ENCODE results near the gene DSCAML1.

The DSCAML1 gene

DNA sequence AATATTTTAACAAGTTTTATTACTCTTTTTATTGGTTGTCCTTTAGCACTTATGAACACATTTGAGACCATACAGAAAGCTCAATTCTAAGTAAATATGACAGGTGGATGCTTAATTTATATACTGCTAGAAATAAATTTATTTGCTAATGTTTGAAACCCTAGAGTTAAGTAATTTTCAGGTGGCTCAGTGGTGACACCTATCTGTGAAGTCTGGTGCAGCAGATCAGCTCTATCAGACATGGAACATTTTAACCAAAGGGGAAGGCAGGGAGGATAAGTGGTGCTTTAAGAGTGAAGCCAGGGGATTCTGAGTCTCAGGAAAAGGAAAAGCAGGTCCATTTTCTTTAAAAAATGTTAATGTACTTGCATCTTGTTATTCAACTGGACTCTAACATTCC lies 175.8 kb downstream of the DSCAML1 start:
- no peak overlapping the region for H3K27ac Mint-ChIP-seq
- no peaks in the 10 kb centered on the region for H3K27me3 Mint-ChIP-seq (ENCODE audit: low read depth)
- no peaks in the 10 kb centered on the region for H3K4me1 Mint-ChIP-seq (ENCODE audit: low read depth)
- H3K4me3 Mint-ChIP-seq = no peak overlapping the region
- peaks cover 8% of the 10 kb centered on the region for H3K9me3 Mint-ChIP-seq
- DNase-seq (ENCODE audit: low spot score) = no peak
- peaks cover 1% of the 10 kb centered on the region for H3K36me3 Mint-ChIP-seq (ENCODE audit: low read depth)

DNA sequence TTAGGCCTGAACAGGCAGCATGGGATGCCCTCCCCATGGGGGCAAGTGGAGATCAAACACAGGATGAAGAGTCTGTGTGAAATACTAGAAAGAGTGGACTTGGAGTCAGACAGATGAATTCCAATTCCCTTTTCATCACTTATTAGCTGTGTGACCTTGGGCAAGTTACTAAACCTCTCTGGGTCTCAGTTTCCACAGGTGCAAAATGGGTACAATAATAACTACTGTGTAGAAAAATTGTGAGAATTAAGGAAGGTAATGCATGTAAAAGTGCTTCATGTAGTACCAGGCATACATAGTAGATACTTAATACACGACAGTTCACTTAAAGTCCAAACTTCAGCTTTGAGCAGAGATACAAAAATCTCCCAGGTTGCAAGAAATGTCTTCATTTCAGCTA lies 176.4 kb downstream of the DSCAML1 start:
- H3K4me1 Mint-ChIP-seq (ENCODE audit: low read depth) = no peaks in the 10 kb centered on the region
- no peak for DNase-seq (ENCODE audit: low spot score)
- peaks cover 1% of the 10 kb centered on the region for H3K36me3 Mint-ChIP-seq (ENCODE audit: low read depth)
- H3K27me3 Mint-ChIP-seq (ENCODE audit: low read depth) = no peaks in the 10 kb centered on the region
- H3K4me3 Mint-ChIP-seq = no peak overlapping the region
- peaks cover 8% of the 10 kb centered on the region for H3K9me3 Mint-ChIP-seq
- H3K27ac Mint-ChIP-seq = no peak overlapping the region

DNA sequence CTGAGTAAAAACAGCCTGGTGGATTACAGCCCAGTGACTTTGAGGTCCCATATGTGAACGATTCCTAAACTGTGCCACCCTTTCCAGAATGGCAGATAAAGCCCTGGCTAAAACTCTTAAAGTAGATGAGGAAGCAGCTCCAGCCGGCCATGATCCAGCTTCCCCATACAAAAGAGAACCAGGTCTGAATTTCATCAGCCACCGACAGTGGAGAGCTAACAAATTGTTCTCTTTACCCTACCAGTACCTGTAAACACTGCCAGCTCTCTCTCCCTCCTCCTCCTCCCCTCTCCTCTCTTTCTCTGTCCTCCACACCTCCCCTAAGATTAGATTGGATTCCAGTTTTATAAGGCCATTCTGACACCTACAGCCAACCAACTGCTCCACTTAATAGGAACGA lies 176.9 kb downstream of the DSCAML1 start:
- peaks cover 1% of the 10 kb centered on the region for H3K36me3 Mint-ChIP-seq (ENCODE audit: low read depth)

DNA sequence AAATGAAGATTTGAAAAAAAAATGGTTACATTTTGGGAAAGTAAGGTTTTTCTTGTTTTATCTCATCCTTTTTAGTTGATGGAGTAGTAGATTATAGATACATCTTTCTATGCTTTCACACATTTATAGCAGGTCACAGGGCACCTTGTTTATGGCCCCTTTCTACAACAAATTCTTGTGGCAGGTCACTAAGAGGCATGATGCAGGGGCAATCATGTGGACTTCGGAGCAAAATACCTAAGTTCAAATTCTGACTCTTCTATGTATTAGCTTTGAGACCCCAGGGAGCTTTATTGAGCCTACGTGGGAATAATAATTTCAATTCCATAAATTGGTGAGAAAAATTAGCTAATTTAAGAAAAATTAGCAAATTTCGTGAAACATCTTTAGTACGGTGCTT lies 177.4 kb downstream of the DSCAML1 start:
- Mint-ChIP-seq H3K27ac (no peak overlapping the region), H3K4me1 (ENCODE audit: low read depth) (no peaks in the 10 kb centered on the region), H3K4me3 (no peak overlapping the region), H3K36me3 (ENCODE audit: low read depth) (peaks cover 1% of the 10 kb centered on the region), H3K27me3 (ENCODE audit: low read depth) (no peaks in the 10 kb centered on the region), H3K9me3 (peaks cover 8% of the 10 kb centered on the region)
- no peak for DNase-seq (ENCODE audit: low spot score)

More for the DNA sequence above, 176.9 kb downstream of the DSCAML1 start:
- H3K4me3 Mint-ChIP-seq = no peak overlapping the region
- H3K9me3 Mint-ChIP-seq = peaks cover 8% of the 10 kb centered on the region
- H3K4me1 Mint-ChIP-seq (ENCODE audit: low read depth) = no peaks in the 10 kb centered on the region
- H3K27me3 Mint-ChIP-seq (ENCODE audit: low read depth) = no peaks in the 10 kb centered on the region
- no peak for DNase-seq (ENCODE audit: low spot score)
- H3K27ac Mint-ChIP-seq = no peak overlapping the region

DNA sequence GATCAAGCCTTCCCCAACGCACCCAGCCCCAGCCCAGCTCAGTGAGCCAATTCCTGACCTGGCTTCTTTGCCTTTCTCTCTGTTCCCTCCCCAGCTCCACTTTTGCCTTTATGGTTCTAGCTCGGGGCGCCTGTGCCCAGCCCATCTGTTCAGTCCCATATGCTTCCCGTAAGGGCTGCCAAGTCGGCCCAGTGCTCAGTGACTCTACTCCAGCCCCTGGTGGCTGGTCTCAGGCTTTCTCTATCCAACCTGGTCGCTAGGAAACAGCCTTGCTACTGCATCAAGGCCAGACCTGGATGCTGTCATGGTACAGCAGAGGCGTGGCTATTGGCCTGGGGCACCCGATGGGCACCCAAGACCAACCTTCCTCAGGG lies 178.0 kb downstream of the DSCAML1 start:
- no peaks in the 10 kb centered on the region for H3K4me1 Mint-ChIP-seq (ENCODE audit: low read depth)
- peaks cover 3% of the 10 kb centered on the region for H3K27me3 Mint-ChIP-seq (ENCODE audit: low read depth)

DNA sequence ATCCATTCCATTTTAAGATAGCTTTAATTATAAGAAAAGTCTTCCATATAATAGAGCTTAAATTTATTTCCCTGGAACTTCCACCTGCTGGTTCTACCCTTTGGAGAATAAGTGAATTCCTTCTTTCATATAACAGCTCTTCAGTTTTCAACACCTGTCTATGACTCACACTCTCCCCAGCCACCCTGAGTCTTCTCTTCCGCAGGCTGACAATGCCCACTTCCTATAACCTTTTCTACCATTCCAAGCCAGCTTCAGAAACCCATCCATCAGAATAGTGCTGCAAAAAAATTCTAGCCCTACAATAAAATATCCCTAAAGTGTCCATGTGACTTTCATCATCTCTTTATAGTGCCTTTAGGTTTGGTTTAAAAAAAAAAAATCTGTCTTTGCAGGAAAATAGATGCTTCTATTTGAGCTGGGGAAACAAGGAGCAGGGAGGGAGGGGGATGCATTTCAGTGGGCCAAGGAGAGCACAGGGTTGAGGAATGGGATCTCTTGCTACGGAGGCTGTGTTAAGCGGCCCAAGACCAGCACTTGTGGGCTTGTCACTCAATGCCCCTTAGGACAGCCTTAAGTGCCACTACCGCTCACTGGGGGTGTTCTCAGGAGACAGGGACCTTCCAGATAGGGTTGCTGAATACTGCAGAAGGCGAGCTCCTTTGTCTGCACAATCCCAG lies 178.6 kb downstream of the DSCAML1 start:
- H3K4me1 Mint-ChIP-seq (ENCODE audit: low read depth) = no peaks in the 10 kb centered on the region
- no peak overlapping the region for H3K27ac Mint-ChIP-seq

More for the DNA sequence above, 178.0 kb downstream of the DSCAML1 start:
- H3K4me3 Mint-ChIP-seq = no peak overlapping the region
- no peak for DNase-seq (ENCODE audit: low spot score)
- no peak overlapping the region for H3K27ac Mint-ChIP-seq
- peaks cover 1% of the 10 kb centered on the region for H3K36me3 Mint-ChIP-seq (ENCODE audit: low read depth)
- peaks cover 8% of the 10 kb centered on the region for H3K9me3 Mint-ChIP-seq

DNA sequence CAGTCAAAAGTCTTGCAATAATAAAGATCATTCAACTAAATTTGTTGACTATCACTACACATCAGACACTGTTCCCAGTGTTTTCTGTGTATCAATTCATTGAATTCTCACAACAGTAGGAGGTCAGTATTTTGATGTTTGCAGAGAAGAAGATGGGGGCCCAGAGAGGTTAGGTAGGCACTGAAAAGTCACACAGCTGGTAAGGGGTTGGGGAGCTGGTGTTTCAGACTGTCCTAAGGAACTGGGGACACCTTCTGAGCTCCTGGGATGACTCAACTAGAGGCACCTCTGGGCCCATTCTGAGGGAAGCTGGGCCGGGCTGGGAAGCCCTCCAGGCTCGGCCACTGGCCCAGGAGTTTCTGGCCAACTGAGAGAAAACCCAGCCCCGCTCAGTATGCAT lies 180.0 kb downstream of the DSCAML1 start:
- H3K36me3 Mint-ChIP-seq (ENCODE audit: low read depth) = peaks cover 1% of the 10 kb centered on the region
- no peak for DNase-seq (ENCODE audit: low spot score)
- peaks cover 5% of the 10 kb centered on the region for H3K27me3 Mint-ChIP-seq (ENCODE audit: low read depth)
- H3K4me3 Mint-ChIP-seq = no peak overlapping the region
- H3K4me1 Mint-ChIP-seq (ENCODE audit: low read depth) = no peaks in the 10 kb centered on the region
- H3K9me3 Mint-ChIP-seq = peaks cover 8% of the 10 kb centered on the region
- no peak overlapping the region for H3K27ac Mint-ChIP-seq

More for the DNA sequence above, 178.6 kb downstream of the DSCAML1 start:
- DNase-seq (ENCODE audit: low spot score) = no peak
- Mint-ChIP-seq H3K9me3 (peaks cover 8% of the 10 kb centered on the region), H3K27me3 (ENCODE audit: low read depth) (peaks cover 3% of the 10 kb centered on the region), H3K4me3 (no peak overlapping the region), H3K36me3 (ENCODE audit: low read depth) (peaks cover 1% of the 10 kb centered on the region)

DNA sequence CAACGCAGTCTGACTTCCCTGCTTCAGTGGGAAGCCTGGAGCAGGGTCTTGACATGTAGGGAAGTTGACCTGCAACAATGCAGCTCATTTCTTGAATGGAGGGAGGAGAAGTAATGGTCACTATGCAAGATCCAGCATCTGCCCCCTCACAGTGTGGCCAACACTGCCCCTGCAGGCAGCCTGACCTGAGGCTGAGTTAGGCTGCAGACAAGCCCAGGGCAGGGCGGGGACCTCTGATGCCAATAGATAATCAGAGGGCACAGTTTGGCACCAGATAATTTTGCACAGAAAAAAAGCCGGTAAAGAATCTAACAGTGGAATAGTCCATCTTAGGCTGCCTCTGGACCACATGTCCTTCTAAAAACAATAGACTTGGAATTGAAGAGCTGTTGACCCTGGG lies 182.3 kb downstream of the DSCAML1 start:
- Mint-ChIP-seq H3K9me3 (no peaks in the 10 kb centered on the region), H3K36me3 (ENCODE audit: low read depth) (no peaks in the 10 kb centered on the region), H3K27ac (no peak overlapping the region), H3K27me3 (ENCODE audit: low read depth) (peaks cover 5% of the 10 kb centered on the region), H3K4me1 (ENCODE audit: low read depth) (peaks cover 4% of the 10 kb centered on the region), H3K4me3 (no peak overlapping the region)
- DNase-seq (ENCODE audit: low spot score) = no peak

DNA sequence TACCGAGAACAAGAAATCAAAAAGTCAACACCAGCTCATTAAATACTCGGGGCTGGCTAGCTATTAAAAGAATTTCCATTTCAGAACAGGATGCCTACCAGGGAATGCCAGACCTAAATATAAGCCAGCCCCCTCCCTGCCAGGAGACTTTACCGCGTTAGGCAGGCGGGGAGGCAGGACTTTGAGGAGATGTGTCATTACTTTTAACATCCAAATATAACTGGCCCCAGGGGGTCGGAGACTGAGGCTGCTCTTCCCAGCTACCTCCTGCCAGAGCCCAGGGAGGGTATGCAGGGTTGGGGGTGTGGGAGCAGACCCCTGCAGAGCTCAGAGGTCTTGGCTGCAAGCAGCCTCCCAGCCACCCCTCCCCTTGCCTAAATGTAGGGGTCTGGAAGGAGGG lies 183.5 kb downstream of the DSCAML1 start:
- peaks cover 5% of the 10 kb centered on the region for H3K27me3 Mint-ChIP-seq (ENCODE audit: low read depth)
- no peak for DNase-seq (ENCODE audit: low spot score)
- no peaks in the 10 kb centered on the region for H3K36me3 Mint-ChIP-seq (ENCODE audit: low read depth)
- H3K27ac Mint-ChIP-seq = no peak overlapping the region
- peaks cover 5% of the 10 kb centered on the region for H3K4me1 Mint-ChIP-seq (ENCODE audit: low read depth)
- H3K4me3 Mint-ChIP-seq = no peak overlapping the region
- no peaks in the 10 kb centered on the region for H3K9me3 Mint-ChIP-seq

DNA sequence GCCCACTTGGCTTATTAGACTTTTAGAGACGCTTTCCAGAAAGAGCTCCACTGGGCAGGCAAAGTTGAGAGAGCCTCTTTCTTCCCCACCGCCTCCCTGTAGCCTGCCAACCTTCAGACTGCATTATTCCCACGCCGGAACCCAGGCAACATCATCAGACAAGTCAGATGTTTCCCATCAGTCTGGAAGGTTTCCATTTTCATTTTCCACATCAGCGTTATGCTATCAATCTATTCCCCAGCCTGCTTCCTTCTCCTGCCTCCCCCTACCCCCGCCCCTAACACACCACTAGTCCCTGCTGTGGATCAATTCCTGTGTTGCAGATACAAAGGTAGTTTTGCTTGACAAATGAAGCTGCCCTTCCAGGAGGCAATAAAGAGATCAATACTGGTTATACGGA lies 184.8 kb downstream of the DSCAML1 start:
- H3K4me3 Mint-ChIP-seq = no peak overlapping the region
- no peaks in the 10 kb centered on the region for H3K36me3 Mint-ChIP-seq (ENCODE audit: low read depth)
- peaks cover 5% of the 10 kb centered on the region for H3K27me3 Mint-ChIP-seq (ENCODE audit: low read depth)
- H3K27ac Mint-ChIP-seq = no peak overlapping the region
- H3K4me1 Mint-ChIP-seq (ENCODE audit: low read depth) = peaks cover 7% of the 10 kb centered on the region
- H3K9me3 Mint-ChIP-seq = no peaks in the 10 kb centered on the region
- no peak for DNase-seq (ENCODE audit: low spot score)

DNA sequence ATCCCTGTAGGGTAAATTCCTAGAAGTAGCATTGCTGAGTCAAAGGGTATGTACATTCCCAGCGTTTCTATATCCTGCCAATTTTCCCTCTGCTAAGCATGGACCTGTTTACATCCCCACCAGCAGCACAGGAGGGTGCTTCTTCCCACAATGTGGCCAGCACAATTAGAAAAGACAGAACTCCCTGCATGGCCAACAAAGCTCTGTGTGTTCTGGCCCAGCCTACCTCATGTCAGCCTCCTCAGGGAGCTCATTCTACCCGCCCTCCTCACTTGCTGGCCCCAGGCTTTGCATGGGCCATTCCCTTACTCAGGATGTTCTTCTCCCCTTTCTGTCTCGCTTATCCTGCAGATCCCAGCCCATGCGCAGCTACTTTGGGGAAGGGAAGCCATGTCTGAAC lies 186.1 kb downstream of the DSCAML1 start:
- DNase-seq (ENCODE audit: low spot score) = no peak
- Mint-ChIP-seq H3K27me3 (ENCODE audit: low read depth) (peaks cover 5% of the 10 kb centered on the region), H3K4me3 (no peak overlapping the region), H3K36me3 (ENCODE audit: low read depth) (no peaks in the 10 kb centered on the region), H3K9me3 (no peaks in the 10 kb centered on the region), H3K4me1 (ENCODE audit: low read depth) (peaks cover 15% of the 10 kb centered on the region), H3K27ac (no peak overlapping the region)

DNA sequence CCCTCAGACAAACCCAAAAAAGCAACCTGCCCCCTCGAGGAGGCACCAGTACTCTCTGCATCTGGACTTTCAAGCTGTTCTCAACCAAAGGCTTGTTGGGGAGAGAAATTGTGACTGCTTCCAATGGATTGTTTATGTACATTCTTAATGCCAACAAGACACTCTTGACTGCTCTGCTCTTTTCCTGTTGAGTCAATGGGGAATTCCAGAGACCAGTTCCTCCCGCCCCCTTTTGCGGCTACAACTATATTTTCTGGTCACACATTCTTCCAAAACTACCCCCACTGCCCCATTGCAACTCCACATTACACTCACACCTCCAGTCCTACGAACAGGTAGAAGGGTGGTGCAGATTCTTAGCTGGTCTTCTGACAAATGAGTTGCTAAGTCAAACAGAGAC lies 187.0 kb downstream of the DSCAML1 start:
- peak; percentile 21 for DNase-seq (ENCODE audit: low spot score)
- Mint-ChIP-seq H3K36me3 (ENCODE audit: low read depth) (no peaks in the 10 kb centered on the region), H3K4me1 (ENCODE audit: low read depth) (peaks cover 15% of the 10 kb centered on the region), H3K27me3 (ENCODE audit: low read depth) (peaks cover 5% of the 10 kb centered on the region), H3K27ac (no peak overlapping the region), H3K9me3 (no peaks in the 10 kb centered on the region), H3K4me3 (no peak overlapping the region)

DNA sequence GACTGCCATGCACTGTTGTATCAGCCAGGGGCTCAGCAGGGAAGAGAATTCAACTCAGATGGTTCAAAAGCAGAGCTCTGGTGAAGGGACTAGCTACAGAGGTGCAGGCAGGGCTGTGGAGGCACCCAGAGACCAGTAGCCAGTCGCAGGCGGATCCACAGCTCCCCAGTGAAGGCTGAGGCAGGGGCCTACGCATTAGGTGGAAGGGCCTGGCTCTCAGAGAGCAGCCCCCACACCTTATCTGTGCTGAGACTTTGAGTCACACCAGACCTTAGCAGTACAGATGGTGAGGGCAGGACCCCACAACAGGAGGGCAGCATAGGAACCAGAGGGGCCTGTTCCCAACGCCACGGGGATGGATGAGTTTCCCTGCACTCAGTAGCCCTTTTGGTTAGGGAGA lies 189.6 kb downstream of the DSCAML1 start:
- DNase-seq (ENCODE audit: low spot score) = no peak
- Mint-ChIP-seq H3K36me3 (ENCODE audit: low read depth) (no peaks in the 10 kb centered on the region), H3K9me3 (no peaks in the 10 kb centered on the region), H3K4me1 (ENCODE audit: low read depth) (peaks cover 15% of the 10 kb centered on the region), H3K27me3 (ENCODE audit: low read depth) (peaks cover 4% of the 10 kb centered on the region), H3K4me3 (no peak overlapping the region), H3K27ac (no peak overlapping the region)

DNA sequence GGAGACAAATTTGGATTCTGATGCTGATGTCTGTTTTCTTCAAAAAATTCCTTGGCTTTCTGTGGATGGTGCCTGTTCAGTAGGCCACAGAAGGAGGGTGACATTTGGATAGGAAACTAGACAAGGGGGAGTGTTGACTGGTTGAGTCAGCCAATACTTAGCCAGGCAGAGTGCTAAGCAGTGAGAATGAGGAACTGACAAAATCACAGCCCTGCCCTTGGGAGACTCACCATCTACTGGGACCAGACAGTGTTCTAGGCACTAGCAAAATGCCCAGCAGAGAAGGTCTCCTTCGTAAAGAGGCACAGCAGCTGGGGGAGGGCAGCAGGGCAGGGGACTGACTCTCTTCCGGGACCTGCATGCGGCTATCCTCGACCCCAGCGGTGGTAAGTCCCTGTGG lies 190.2 kb downstream of the DSCAML1 start:
- Mint-ChIP-seq H3K27me3 (ENCODE audit: low read depth) (peaks cover 6% of the 10 kb centered on the region), H3K4me3 (no peak overlapping the region), H3K4me1 (ENCODE audit: low read depth) (peaks cover 15% of the 10 kb centered on the region), H3K27ac (no peak overlapping the region), H3K9me3 (no peaks in the 10 kb centered on the region), H3K36me3 (ENCODE audit: low read depth) (no peaks in the 10 kb centered on the region)
- DNase-seq (ENCODE audit: low spot score) = no peak

DNA sequence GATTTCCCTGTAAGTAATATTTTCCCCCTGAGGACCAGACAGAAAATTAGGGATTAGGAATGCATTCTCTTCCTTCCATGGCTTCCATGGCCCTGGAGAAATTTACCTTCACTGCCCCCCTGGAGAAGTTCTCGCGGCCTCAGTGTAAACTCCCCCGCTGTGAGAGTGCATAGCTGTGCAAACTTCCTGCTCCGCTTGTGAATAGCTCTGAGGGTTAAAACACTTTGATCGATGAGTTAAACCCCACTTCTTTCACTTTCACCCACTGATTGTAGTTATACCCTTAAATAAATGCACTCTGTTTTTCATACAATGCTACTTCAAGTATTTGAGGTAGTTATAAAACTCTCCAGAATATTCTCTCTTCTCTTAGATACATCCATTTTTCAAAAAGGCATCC lies 190.8 kb downstream of the DSCAML1 start:
- no peaks in the 10 kb centered on the region for H3K36me3 Mint-ChIP-seq (ENCODE audit: low read depth)
- peak; percentile 12 for DNase-seq (ENCODE audit: low spot score)
- H3K27ac Mint-ChIP-seq = no peak overlapping the region
- H3K4me1 Mint-ChIP-seq (ENCODE audit: low read depth) = peaks cover 15% of the 10 kb centered on the region
- peak overlapping the region; percentile 10 for H3K4me3 Mint-ChIP-seq
- peaks cover 11% of the 10 kb centered on the region for H3K27me3 Mint-ChIP-seq (ENCODE audit: low read depth)
- no peaks in the 10 kb centered on the region for H3K9me3 Mint-ChIP-seq
